GM12878 (cell line): Measurements from ENCODE around the gene UGT1A8.

ENCODE experiments used
- POLR2AphosphoS5 ChIP-seq: IDR thresholded peaks from 2 replicates; pipeline ENCODE4 v1.6.1; 2011; ENCODE audit warnings: mild to moderate bottlenecking, low read length, inconsistent platforms
- RAD21 ChIP-seq: IDR thresholded peaks from 2 replicates; pipeline ENCODE4 v1.6.1; 2011; ENCODE audit warnings: mild to moderate bottlenecking, low read depth, low read length, moderate library complexity; ENCODE audit not compliant: insufficient read depth
- TAF1 ChIP-seq: IDR thresholded peaks from 2 replicates; pipeline ENCODE4 v1.6.1; 2011; ENCODE audit warnings: mild to moderate bottlenecking, low read depth, low read length, borderline replicate concordance
- YY1 ChIP-seq: IDR thresholded peaks from 2 replicates; pipeline ENCODE4 v1.6.1; 2011; ENCODE audit warnings: low read depth, mild to moderate bottlenecking, low read length
- ZNF24 ChIP-seq: fragments of 450-650 bp; IDR thresholded peaks from 2 replicates; pipeline ENCODE4 v1.6.1; 2017; ENCODE audit warnings: antibody characterized with exemption, mild to moderate bottlenecking
- TF ChIP-seq, protein P1 (sequence below), 3 experiments: IDR thresholded peaks in 2 of 3; conservative IDR thresholded peaks in 1 of 3; 2 replicates each; pipeline ENCODE4 v1.5.1; 2011; ENCODE audit warnings: low read depth in 3 of 3, low read length in 3 of 3, mild to moderate bottlenecking in 3 of 3, control low read depth in 2 of 3, moderate library complexity in 2 of 3, inconsistent platforms in 1 of 3, mixed read lengths in 1 of 3; ENCODE audit not compliant: control insufficient read depth in 2 of 3, insufficient read depth in 1 of 3; ENCODE audit errors: extremely low read depth in 1 of 3
- TF ChIP-seq, protein P2 (sequence below): fragments of 450-650 bp; IDR thresholded peaks from 2 replicates; pipeline ENCODE4 v1.6.1; 2017; ENCODE audit warnings: mild to moderate bottlenecking, moderate library complexity
- TF ChIP-seq, protein P3 (sequence below): fragments of 450-650 bp; formaldehyde crosslinking; IDR thresholded peaks from 2 replicates; pipeline ENCODE4 v1.5.0; 2022; ENCODE audit warnings: mild to moderate bottlenecking, missing genetic modification characterization

DNA sequence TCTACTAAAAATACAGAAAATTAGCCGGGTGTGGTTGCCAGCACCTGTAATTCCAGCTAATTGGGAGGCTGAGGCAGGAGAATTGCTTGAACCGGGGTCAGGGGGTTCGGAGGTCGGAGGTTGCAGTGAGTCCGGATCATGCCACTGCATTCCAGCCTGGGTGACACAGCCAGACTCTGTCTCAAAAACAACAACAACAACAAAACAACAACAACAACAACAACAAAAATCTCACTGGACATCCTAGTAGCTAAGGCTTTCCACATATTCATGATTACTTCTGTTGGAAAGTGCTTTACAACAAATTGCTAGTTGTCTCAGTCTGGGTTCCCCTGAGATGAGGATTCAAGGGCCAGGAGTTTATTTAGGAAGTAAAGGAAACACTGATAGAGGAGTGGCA, 156.4 kb downstream of the UGT1A8 start:
- TF ChIP-seq YY1 (no peak), RAD21 (no peak), TAF1 (no peak), POLR2AphosphoS5 (no peak), ZNF24 (no peak)
- TF ChIP-seq, protein P1, sequence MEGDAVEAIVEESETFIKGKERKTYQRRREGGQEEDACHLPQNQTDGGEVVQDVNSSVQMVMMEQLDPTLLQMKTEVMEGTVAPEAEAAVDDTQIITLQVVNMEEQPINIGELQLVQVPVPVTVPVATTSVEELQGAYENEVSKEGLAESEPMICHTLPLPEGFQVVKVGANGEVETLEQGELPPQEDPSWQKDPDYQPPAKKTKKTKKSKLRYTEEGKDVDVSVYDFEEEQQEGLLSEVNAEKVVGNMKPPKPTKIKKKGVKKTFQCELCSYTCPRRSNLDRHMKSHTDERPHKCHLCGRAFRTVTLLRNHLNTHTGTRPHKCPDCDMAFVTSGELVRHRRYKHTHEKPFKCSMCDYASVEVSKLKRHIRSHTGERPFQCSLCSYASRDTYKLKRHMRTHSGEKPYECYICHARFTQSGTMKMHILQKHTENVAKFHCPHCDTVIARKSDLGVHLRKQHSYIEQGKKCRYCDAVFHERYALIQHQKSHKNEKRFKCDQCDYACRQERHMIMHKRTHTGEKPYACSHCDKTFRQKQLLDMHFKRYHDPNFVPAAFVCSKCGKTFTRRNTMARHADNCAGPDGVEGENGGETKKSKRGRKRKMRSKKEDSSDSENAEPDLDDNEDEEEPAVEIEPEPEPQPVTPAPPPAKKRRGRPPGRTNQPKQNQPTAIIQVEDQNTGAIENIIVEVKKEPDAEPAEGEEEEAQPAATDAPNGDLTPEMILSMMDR (IDR thresholded peaks at IDR 0.05 in 2 of 3, conservative IDR thresholded peaks at IDR 0.05 in 1 of 3; ENCODE audit: control insufficient read depth in 2 of 3, extremely low read depth in 1 of 3, insufficient read depth in 1 of 3, low read depth in 3 of 3, low read length in 3 of 3) = no peak
- TF ChIP-seq, protein P2, sequence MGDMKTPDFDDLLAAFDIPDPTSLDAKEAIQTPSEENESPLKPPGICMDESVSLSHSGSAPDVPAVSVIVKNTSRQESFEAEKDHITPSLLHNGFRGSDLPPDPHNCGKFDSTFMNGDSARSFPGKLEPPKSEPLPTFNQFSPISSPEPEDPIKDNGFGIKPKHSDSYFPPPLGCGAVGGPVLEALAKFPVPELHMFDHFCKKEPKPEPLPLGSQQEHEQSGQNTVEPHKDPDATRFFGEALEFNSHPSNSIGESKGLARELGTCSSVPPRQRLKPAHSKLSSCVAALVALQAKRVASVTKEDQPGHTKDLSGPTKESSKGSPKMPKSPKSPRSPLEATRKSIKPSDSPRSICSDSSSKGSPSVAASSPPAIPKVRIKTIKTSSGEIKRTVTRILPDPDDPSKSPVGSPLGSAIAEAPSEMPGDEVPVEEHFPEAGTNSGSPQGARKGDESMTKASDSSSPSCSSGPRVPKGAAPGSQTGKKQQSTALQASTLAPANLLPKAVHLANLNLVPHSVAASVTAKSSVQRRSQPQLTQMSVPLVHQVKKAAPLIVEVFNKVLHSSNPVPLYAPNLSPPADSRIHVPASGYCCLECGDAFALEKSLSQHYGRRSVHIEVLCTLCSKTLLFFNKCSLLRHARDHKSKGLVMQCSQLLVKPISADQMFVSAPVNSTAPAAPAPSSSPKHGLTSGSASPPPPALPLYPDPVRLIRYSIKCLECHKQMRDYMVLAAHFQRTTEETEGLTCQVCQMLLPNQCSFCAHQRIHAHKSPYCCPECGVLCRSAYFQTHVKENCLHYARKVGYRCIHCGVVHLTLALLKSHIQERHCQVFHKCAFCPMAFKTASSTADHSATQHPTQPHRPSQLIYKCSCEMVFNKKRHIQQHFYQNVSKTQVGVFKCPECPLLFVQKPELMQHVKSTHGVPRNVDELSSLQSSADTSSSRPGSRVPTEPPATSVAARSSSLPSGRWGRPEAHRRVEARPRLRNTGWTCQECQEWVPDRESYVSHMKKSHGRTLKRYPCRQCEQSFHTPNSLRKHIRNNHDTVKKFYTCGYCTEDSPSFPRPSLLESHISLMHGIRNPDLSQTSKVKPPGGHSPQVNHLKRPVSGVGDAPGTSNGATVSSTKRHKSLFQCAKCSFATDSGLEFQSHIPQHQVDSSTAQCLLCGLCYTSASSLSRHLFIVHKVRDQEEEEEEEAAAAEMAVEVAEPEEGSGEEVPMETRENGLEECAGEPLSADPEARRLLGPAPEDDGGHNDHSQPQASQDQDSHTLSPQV = no peak
- TF ChIP-seq, protein P3, sequence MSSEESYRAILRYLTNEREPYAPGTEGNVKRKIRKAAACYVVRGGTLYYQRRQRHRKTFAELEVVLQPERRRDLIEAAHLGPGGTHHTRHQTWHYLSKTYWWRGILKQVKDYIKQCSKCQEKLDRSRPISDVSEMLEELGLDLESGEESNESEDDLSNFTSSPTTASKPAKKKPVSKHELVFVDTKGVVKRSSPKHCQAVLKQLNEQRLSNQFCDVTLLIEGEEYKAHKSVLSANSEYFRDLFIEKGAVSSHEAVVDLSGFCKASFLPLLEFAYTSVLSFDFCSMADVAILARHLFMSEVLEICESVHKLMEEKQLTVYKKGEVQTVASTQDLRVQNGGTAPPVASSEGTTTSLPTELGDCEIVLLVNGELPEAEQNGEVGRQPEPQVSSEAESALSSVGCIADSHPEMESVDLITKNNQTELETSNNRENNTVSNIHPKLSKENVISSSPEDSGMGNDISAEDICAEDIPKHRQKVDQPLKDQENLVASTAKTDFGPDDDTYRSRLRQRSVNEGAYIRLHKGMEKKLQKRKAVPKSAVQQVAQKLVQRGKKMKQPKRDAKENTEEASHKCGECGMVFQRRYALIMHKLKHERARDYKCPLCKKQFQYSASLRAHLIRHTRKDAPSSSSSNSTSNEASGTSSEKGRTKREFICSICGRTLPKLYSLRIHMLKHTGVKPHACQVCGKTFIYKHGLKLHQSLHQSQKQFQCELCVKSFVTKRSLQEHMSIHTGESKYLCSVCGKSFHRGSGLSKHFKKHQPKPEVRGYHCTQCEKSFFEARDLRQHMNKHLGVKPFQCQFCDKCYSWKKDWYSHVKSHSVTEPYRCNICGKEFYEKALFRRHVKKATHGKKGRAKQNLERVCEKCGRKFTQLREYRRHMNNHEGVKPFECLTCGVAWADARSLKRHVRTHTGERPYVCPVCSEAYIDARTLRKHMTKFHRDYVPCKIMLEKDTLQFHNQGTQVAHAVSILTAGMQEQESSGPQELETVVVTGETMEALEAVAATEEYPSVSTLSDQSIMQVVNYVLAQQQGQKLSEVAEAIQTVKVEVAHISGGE (CRISPR knock-in tag) = no peak
